Measurements from ENCODE around the gene ZNF385A. TPM values are rescaled to one million over a fixed set of nuclear protein-coding genes. Genes with fewer than 3 reads are reported as not detected.

Gene ZNF385A
- total and polyA plus RNA-seq, 5 experiments from 2014 or later, result 0.42 to 3.2 (median 1.7) TPM; not detected in 2

DNA sequence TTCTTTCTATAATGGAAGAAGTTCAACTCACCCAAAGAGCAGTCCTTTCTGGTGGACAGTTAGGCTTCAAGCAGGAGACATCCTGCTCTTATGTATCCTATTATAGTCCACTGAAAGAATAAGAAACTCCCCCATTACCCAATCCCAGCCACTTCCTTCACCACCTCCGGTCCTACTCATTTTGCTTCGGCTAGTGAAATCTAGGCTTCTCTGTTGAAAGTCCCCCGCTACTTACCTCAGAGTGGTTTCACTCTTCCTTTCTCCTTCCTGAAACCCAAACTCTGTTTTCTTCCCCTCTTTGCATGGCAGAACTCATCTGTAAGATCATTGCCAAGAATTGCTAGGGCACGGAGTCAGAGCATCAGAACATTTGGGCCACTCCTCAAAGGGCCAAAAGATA is 20.1 kb downstream of the ZNF385A start, which contains the start of gene GPR84:
Gene GPR84 (minus strand): TSS at position 74 of the 400 bp plus-strand sequence. CDS start 635 bp downstream, outside the sequence.
- POLR2A ChIA-PET, result no interaction called here
- no peaks in the 10 kb centered on the region for H3K36me3 Mint-ChIP-seq
- H3K4me1 Mint-ChIP-seq, result peaks cover 25 to 39% (median 36%) of the 10 kb centered on the region in 4 donors
- H3K9me3 Mint-ChIP-seq, result no peaks in the 10 kb centered on the region
- no peaks in the 10 kb centered on the region for H3K27me3 Mint-ChIP-seq
- ATAC-seq (peak in 1 of 2 donors; percentile 37), DNase-seq (peak in 2 of 10 donors; percentile 11 to 25)
- peak within 1 kb of the TSS in 6 of 10 donors; percentile 4 to 54 (median 44) for H3K4me3 Mint-ChIP-seq
- H3K27ac Mint-ChIP-seq, result peak within 1 kb of the TSS; percentile 3 to 86 (median 58)

DNA sequence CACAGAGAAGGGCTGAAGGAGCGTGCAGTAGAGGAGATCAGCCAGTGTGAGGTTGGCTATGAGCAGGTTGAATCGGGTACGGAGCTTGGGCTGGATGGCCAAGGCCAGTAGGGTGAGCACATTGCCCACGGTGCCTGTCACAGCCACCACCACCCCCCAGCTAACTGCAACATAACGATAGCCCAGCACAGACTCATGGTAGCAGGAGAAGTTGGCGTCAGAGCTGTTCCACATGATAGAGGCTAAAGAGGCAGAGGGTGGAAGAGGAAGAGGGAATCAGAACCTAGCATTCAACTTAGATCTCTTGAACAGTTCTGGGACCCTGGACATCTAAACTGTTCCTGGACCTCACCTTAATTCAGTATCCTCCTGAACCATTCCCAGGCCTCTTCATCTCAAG is 20.9 kb downstream of the ZNF385A start:
- POLR2A ChIA-PET, result interaction anchor here (1.0 to 1.8 kb wide), 3 partner anchors 17 to 83 kb away, joined by 3 to 8 read pairs (median 3); partner anchors contain the start of genes CBX5 and HNRNPA1
- DNase-seq (no peak), ATAC-seq (no peak)
- H3K27me3 Mint-ChIP-seq, result no peaks in the 10 kb centered on the region
- H3K9me3 Mint-ChIP-seq, result no peaks in the 10 kb centered on the region
- H3K36me3 Mint-ChIP-seq, result no peaks in the 10 kb centered on the region
- H3K4me1 Mint-ChIP-seq, result peaks cover 21 to 32% (median 29%) of the 10 kb centered on the region in 4 donors
- peak overlapping the region in 5 of 10 donors; percentile 3 to 77 (median 55) for H3K27ac Mint-ChIP-seq
- H3K4me3 Mint-ChIP-seq, result peak overlapping the region in 1 of 10 donors; percentile 42

DNA sequence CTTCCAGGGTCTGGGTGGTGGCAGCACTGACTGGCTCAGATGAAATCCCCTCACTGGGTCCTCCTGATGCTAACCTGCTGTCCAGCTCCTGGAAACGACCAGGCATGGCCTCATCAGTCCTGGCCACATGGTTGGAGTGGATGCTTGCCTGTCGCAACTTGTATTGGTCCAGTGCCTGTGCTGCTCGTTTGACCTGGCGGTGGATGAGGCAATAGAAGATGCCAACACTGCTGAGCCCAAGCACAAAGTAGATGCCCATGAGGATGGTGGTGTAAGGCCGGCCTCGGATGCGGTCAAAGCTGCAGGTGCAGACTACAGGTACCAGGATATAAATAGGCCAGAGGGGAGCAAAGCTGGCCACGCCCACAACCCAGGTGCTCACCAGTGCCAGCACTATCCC is 21.5 kb downstream of the ZNF385A start:
- POLR2A ChIA-PET, result interaction anchor here (0.6 to 1.8 kb wide), 4 partner anchors 16 to 82 kb away, joined by 3 to 8 read pairs (median 4); partner anchors contain the start of genes CBX5 and HNRNPA1

DNA sequence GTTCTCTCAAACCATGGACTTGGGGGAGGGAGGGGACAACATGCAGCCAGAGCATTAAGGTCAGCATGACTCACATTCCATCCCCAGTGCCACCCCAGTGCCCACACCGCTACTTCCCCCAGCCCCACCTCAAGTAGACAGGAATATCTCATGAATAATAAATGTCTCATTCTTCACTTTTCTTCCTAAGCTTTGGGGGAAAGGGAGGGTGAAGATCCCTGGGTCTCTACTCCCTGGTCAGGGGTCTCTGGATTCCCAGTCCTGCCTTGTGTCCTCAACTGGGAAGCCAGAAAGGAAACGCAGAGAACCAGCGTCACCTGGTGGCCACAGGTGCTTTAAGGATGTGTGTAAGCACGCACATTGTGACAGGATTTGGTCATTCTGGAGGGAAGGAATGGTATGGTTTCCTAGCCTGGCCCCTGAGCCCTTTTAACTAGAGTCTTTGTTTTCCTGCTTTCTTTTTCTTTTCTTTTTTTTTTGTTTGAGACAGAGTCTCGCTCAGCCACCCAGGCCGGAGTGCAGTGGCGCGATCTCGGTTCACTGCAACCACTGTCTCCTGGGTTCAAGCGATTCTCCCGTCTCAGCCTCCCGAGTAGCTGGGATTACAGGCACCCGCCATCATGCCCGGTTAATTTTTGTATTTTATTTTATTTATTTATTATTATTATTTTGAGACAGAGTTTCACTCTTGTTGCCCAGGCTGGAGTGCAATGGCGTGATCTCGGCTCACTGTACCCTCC is 23.6 kb downstream of the ZNF385A start:
- ATAC-seq (no peak), DNase-seq (peak in 8 of 10 donors; percentile 24 to 74 (median 42))
- no peaks in the 10 kb centered on the region for H3K9me3 Mint-ChIP-seq
- POLR2A ChIA-PET, result interaction anchor here (0.6 to 3.8 kb wide), 5 partner anchors 8 to 108 kb away, joined by 3 to 37 read pairs (median 3); partner anchors contain the start of genes CBX5 and HNRNPA1
- peaks cover 18 to 26% (median 21%) of the 10 kb centered on the region in 4 donors for H3K4me1 Mint-ChIP-seq
- peak overlapping the region in 9 of 10 donors; percentile 4 to 76 (median 39) for H3K4me3 Mint-ChIP-seq
- H3K27me3 Mint-ChIP-seq, result no peaks in the 10 kb centered on the region
- H3K27ac Mint-ChIP-seq, result peak overlapping the region in 8 of 10 donors; percentile 22 to 82 (median 50)
- no peaks in the 10 kb centered on the region for H3K36me3 Mint-ChIP-seq

More for the DNA sequence above, 21.5 kb downstream of the ZNF385A start:
- DNase-seq, result no peak
- no peaks in the 10 kb centered on the region for H3K9me3 Mint-ChIP-seq
- no peaks in the 10 kb centered on the region for H3K27me3 Mint-ChIP-seq
- H3K4me3 Mint-ChIP-seq, result peak overlapping the region in 1 of 10 donors; percentile 21
- no peaks in the 10 kb centered on the region for H3K36me3 Mint-ChIP-seq
- no peak for ATAC-seq
- peak overlapping the region in 2 of 10 donors; percentile 15 to 56 for H3K27ac Mint-ChIP-seq
- H3K4me1 Mint-ChIP-seq, result peaks cover 20 to 26% (median 23%) of the 10 kb centered on the region in 4 donors

DNA sequence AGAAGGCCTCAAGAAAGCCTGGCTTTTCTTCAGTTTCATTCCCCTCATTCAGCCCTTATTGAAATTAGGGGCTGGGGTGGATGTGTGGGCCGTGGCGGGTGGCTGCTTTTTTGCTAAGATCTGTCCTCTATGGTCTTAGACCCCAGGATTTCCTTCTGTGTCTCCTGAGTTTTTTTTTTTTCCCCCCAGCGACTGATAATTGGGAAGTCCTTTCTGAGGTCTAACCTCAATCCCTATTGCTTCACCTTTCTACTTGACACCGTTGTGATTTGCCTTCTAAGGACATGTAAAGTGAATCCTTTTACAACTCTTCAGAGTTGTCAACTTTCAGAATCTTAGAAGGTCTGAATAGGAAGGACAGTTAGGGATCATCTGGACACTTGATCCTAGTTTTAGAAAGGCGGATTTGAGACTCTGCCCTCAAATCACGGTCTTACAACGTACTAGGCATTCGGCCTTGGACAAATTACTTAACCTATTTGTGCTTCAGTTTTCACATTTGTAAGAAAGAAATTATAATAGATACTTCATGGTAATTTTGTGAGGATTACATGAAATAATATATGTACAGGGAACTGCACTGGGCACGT is 24.7 kb downstream of the ZNF385A start:
- H3K27me3 Mint-ChIP-seq, result no peaks in the 10 kb centered on the region
- no peaks in the 10 kb centered on the region for H3K9me3 Mint-ChIP-seq
- ATAC-seq (no peak), DNase-seq (no peak)
- POLR2A ChIA-PET, result interaction anchor here (0.5 to 3.8 kb wide), 12 partner anchors 9 to 363 kb away, joined by 3 to 37 read pairs (median 6); partner anchors contain the start of genes CBX5, COPZ1 and HNRNPA1
- H3K4me1 Mint-ChIP-seq, result peaks cover 19 to 25% (median 22%) of the 10 kb centered on the region in 4 donors
- peak overlapping the region in 1 of 10 donors; percentile 76 for H3K4me3 Mint-ChIP-seq
- no peaks in the 10 kb centered on the region for H3K36me3 Mint-ChIP-seq
- peak overlapping the region in 3 of 10 donors; percentile 22 to 60 (median 38) for H3K27ac Mint-ChIP-seq

DNA sequence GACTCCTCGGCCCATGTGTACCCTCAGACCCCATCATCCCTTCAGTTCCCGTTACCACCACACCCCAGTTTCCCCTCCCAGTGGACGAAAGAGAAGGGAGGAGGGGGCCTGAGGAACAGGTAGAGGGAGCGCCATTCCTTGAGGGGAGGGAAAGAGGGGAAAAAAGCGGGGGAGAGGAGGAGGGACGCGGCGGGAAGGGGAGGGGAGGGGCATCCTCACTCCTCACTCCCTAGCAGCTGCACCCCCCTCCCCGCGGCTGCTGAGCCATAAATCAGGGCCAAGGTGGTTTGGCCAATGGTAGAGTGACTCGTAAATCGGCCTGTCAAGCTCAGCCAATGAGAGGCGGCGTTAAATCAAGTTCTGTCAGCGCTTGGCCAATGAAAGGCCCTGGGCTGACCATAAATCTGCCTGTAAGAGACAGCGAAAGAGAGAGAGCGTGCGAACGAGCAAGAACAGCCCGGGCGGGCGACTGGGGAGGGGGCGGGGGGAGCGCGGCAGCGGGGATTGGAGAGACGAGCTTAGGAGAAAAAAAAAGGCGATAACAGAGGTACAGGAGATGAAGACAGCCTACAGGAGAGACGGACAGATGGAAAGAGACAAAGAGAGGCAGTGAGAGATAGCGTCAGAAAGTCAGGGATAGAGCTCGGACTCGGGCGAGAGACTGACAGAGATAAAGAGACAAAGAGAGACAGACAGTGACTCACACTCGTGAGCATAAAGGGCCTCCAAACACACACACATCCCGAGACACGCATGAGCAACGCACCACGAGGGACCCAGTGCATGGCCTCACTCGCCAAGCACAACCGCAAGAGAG is 25.4 kb downstream of the ZNF385A start:
- H3K4me1 Mint-ChIP-seq, result peaks cover 12 to 18% (median 15%) of the 10 kb centered on the region in 4 donors
- ATAC-seq (peak; percentile 95 to 97), DNase-seq (peak; percentile 80 to 98 (median 94))
- no peak overlapping the region for H3K27ac Mint-ChIP-seq
- H3K36me3 Mint-ChIP-seq, result no peaks in the 10 kb centered on the region
- no peak overlapping the region for H3K4me3 Mint-ChIP-seq
- no peaks in the 10 kb centered on the region for H3K27me3 Mint-ChIP-seq
- no peaks in the 10 kb centered on the region for H3K9me3 Mint-ChIP-seq
- POLR2A ChIA-PET, result interaction anchor here (0.5 to 3.8 kb wide), 20 partner anchors 9 to 1314 kb away, joined by 3 to 37 read pairs (median 4); partner anchors contain the start of genes CBX5, COPZ1 and HNRNPA1

DNA sequence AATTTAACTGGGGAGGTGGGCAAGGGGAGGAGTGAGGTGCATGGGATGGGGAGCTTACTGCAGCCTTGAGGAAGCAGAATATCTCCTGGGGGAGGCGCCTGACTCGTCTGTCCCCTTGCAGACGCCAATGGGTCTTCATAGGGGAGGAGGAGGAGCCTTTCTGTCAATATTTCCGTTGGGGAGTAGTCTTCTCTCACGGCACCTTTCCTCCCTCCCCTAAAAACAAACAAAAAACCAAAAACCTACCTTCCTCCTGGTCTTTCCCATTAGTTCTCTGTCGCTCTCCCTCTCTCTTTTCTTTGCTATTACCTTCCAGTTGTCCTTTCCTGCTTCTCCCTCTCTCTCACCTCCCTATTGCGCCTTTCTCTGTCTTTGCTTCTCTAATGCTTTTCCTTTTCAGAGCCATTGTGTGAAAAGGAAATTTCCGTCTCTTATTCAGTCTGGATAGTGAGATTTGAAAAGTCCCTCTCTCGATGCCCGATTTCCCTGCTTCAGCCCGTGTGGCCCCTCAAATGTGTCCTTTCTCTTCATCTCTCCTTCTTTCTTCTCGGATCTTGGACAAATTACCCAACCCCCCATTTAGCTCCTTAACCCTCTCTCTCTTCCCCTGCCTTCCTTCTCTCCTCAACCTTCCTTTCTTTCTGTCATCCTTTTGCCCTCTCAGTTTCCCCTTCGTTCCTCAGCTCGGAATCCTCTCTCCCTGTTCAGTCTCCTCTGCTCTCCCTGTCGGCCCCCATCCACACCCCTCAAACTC is 26.2 kb downstream of the ZNF385A start:
- Mint-ChIP-seq H3K27ac (no peak overlapping the region), H3K4me1 (peaks cover 4 to 12% (median 8%) of the 10 kb centered on the region in 4 donors), H3K9me3 (no peaks in the 10 kb centered on the region), H3K27me3 (no peaks in the 10 kb centered on the region), H3K4me3 (no peak overlapping the region), H3K36me3 (no peaks in the 10 kb centered on the region)
- ATAC-seq, result peak in 1 of 2 donors; percentile 40
- peak in 6 of 10 donors; percentile 25 to 68 (median 42) for DNase-seq
- POLR2A ChIA-PET, result interaction anchor here (0.5 to 3.8 kb wide), 16 partner anchors 12 to 1313 kb away, joined by 3 to 37 read pairs (median 5); partner anchors contain the start of genes CBX5, COPZ1 and HNRNPA1

DNA sequence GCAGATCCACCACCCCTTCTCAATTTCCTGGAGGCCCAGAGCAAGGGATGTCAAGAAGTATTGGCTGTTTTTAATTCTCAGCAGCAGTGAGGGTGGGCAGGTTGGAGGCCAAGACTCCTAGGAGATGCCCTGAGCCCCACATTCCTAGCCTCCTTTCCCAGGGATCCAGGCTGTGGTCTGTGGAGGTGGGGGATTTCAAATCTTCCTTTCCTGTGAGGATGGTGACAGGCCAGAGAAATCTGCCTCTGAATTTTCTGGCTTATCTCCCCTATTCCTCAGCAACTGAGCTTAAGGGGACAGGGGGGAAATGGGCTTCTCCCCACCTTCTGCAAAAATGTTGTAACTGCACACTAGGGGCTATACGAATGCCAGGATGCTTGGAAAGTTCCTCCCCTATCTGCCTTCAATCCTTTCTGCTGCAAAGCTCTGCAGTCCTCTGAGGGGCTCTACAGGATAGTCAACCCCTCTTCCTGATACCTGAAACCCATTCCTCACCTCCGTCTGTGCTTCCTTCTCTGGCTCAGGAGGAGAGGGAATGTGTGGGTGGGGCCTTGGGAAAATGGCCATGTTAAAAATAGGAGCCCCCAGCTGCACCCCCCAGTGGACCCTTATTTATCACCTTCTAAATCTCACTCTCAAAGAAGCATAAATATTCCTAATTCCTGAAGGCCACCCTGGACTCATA is 26.9 kb downstream of the ZNF385A start:
- Mint-ChIP-seq H3K4me3 (peak overlapping the region in 1 of 10 donors; percentile 41), H3K27ac (peak overlapping the region in 5 of 10 donors; percentile 18 to 72 (median 53)), H3K36me3 (no peaks in the 10 kb centered on the region), H3K27me3 (no peaks in the 10 kb centered on the region), H3K4me1 (peaks cover 3 to 13% (median 8%) of the 10 kb centered on the region in 4 donors), H3K9me3 (no peaks in the 10 kb centered on the region)
- ATAC-seq, result no peak
- POLR2A ChIA-PET, result interaction anchor here (0.9 to 3.8 kb wide), 7 partner anchors 17 to 77 kb away, joined by 4 to 37 read pairs (median 5); partner anchors contain the start of genes CBX5, COPZ1 and HNRNPA1
- no peak for DNase-seq

DNA sequence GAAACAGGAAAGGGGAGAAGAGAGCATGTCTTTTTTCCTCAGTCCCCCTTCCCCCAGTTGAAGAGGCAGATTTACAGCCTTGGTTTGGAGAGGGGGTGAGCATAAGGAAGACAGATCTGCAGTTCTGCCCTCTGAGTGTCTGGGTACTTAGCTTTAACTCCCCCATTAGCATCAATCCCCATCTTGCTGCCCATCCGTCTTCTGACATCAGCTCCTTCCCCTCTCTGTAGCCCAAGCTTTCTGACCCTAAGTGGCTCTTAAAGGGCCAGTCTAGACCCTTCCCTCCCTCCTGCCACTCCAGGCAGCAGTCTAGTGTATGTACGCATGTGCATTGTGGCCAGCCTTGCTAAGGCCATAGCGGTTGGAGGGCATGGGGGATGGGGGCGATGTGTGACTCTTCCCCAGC is 27.6 kb downstream of the ZNF385A start:
- Mint-ChIP-seq H3K27ac (peak overlapping the region in 5 of 10 donors; percentile 46 to 84 (median 67)), H3K27me3 (no peaks in the 10 kb centered on the region), H3K36me3 (no peaks in the 10 kb centered on the region), H3K9me3 (no peaks in the 10 kb centered on the region), H3K4me1 (peaks cover 10 to 20% (median 15%) of the 10 kb centered on the region in 4 donors), H3K4me3 (no peak overlapping the region)
- ATAC-seq (no peak), DNase-seq (no peak)
- POLR2A ChIA-PET, result interaction anchor here (0.9 to 3.1 kb wide), 3 partner anchors 20 to 32 kb away, joined by 4 to 24 read pairs (median 4); partner anchors contain the start of gene COPZ1

DNA sequence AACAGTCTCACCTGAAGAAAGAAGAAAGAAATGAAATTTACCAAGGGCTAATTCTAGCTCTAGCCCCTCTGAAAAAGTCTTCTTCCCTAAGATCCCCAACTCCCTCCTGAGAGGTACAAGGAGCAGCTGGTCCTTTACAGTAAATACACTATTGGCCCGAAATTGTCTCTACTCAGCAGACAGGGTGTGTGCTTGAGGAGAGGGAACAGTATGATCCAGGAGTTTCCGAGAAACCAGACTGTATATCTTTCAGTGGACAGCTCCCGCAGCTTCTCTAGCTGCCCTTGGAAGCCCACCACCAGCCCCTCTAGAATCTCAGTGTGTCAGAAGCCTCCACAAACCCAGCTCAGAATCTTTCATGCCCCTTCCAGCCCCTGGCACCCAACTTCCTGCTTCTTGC is 28.3 kb downstream of the ZNF385A start:
- no peaks in the 10 kb centered on the region for H3K27me3 Mint-ChIP-seq
- H3K27ac Mint-ChIP-seq, result peak overlapping the region in 5 of 10 donors; percentile 4 to 59 (median 20)
- H3K4me1 Mint-ChIP-seq, result peaks cover 15 to 26% (median 20%) of the 10 kb centered on the region in 4 donors
- H3K4me3 Mint-ChIP-seq, result peak overlapping the region in 1 of 10 donors; percentile 35
- POLR2A ChIA-PET, result interaction anchor here (1.6 kb wide), 1 partner anchor 19 kb away, joined by 4 read pairs; no protein-coding TSS in a partner anchor
- DNase-seq (no peak), ATAC-seq (no peak)
- no peaks in the 10 kb centered on the region for H3K9me3 Mint-ChIP-seq
- peaks cover 0 to 7% (median 0%) of the 10 kb centered on the region in 3 donors for H3K36me3 Mint-ChIP-seq

All from naive thymus-derived CD8-positive, alpha-beta T cell (primary cell).